ENCODE results near the gene MTAP.

The MTAP gene

GRCh38 chr9:21872696-21873095 is 70.3 kb downstream of the MTAP start:
- DNase-seq (ENCODE audit: low read depth) = no peak
- TF ChIP-seq CTCF (IDR thresholded peaks at IDR 0.05; ENCODE audit: low read length, missing control alignments) = no peak
- no peak overlapping the region for H3K4me3 ChIP-seq (replicated peaks; ENCODE audit: low read depth, low read length)

DNA sequence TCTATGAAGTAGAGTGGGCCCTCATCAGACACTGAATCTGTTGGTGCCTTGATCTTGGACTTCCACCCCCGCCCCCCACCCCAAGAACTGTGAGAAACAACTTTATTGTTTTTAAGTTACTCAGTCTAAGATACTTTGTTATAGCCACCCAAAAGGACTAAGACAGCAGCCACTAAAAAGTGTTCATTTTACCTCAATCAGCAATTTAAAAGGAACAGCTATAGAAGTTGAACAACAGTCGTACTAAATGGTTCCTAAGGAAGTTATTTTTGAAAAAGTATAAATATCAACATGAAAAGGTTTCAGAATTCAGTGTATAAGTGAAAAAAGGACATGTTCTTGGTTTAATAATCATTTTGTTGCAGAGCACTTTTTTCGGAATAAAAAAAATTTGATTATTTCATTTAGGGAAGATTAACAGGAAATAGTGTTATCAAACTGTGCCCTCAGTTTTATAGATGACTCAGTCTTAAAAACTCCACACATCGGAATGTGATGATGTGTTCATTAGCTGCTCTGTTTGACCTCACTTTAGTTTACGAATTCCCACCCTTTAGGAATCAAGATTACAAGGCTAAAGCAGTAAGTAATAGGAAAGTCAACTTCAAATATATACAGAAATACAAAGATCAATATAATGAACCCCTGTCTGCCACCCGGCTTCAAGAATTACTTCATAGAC is 71.2 kb downstream of the MTAP start:
- no peak for TF ChIP-seq CTCF (IDR thresholded peaks at IDR 0.05; ENCODE audit: low read length, missing control alignments)
- peak; percentile 65 for DNase-seq (ENCODE audit: low read depth)
- H3K4me3 ChIP-seq (replicated peaks; ENCODE audit: low read depth, low read length) = no peak overlapping the region

DNA sequence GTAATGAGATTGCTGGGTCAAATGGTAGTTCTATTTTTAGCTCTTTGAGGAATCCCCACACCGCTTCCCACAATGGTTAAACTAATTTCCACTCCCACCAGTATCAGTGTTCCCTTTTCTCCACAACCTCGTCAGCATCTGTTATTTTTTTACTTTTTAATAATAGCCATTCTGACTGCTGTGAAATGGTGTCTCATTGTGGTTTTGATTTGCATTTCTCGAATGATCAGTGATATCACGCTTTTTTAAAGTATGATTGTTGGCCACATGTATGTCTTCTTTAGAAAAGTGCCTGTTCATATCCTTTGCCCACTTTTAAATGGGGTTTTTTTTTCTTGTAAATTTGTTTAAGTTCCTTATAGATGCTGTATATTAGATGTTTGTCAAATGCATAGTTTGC is 73.5 kb downstream of the MTAP start:
- no peak for TF ChIP-seq CTCF (IDR thresholded peaks at IDR 0.05; ENCODE audit: low read length, missing control alignments)
- DNase-seq (ENCODE audit: low read depth) = no peak
- H3K4me3 ChIP-seq (replicated peaks; ENCODE audit: low read depth, low read length) = no peak overlapping the region

DNA sequence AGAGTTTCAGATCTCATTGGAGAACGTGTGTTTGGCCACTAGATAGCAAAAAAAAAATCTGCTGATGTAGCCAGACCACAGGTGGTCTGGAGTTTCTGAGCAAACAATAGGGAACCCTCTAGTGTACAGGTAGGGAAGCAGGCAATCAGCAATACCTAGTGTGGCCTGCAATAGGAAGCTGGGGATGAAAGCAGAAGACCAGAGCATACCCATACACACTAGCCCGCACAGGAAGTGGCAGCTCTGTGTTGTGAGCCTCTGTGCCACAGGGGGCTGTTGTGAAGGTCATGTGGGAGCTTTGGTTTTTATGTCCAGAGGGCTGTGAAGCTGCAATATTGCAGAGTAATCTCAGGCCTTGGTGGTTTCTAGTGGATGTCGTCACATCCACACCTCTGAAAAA is 81.2 kb downstream of the MTAP start:
- no peak overlapping the region for H3K4me3 ChIP-seq (replicated peaks; ENCODE audit: low read depth, low read length)
- TF ChIP-seq CTCF (IDR thresholded peaks at IDR 0.05; ENCODE audit: low read length, missing control alignments) = no peak
- DNase-seq (ENCODE audit: low read depth) = no peak

GRCh38 chr9:21889673-21890072 is 87.2 kb downstream of the MTAP start:
- DNase-seq (ENCODE audit: low read depth) = no peak
- no peak for TF ChIP-seq CTCF (IDR thresholded peaks at IDR 0.05; ENCODE audit: low read length, missing control alignments)
- no peak overlapping the region for H3K4me3 ChIP-seq (replicated peaks; ENCODE audit: low read depth, low read length)

DNA sequence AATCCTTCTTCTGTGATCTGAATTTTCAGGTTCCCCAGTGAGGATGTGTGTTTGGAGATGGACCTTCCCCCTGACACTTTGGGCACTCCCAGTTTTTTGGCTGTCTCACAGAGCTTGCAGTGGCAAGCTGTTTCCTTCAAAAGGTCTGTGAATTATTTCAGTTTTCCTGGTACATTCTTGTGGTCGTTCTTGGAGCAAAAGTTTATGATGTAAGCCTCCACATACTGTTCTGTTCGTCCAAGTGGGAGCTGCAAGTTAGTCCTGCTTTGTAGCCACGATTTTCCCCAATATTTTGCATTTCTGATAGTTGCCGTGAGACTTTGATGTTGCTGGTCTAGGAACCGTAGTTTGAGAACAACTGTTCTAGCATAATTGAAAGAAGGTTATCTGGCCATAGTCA is 88.3 kb downstream of the MTAP start:
- no peak overlapping the region for H3K4me3 ChIP-seq (replicated peaks; ENCODE audit: low read depth, low read length)
- DNase-seq (ENCODE audit: low read depth) = no peak
- no peak for TF ChIP-seq CTCF (IDR thresholded peaks at IDR 0.05; ENCODE audit: low read length, missing control alignments)

DNA sequence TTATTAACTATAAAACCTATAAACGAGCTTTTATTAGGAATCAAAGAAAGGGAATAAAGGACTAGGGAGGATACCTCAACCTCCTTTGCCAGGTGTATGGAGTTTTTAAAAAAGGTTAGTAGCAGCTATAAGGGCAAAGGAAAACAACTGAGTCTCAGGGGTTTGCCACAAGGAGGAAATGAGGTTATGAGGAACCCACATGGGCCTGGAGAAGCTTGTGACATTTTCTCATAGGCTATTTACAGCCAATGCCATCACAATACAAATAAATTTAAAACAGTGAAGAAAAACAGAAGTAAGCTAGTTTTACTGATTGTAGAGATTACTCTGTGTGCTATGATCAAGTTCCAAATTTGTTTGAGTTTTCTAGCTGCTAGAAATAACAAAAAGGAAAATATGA is 99.1 kb downstream of the MTAP start:
- no peak for TF ChIP-seq CTCF (IDR thresholded peaks at IDR 0.05; ENCODE audit: low read length, missing control alignments)
- DNase-seq (ENCODE audit: low read depth) = no peak
- H3K4me3 ChIP-seq (replicated peaks; ENCODE audit: low read depth, low read length) = no peak overlapping the region

Measured in fibroblast of pulmonary artery (primary cell).